ENCODE results near the gene CAMK1D.

DNA sequence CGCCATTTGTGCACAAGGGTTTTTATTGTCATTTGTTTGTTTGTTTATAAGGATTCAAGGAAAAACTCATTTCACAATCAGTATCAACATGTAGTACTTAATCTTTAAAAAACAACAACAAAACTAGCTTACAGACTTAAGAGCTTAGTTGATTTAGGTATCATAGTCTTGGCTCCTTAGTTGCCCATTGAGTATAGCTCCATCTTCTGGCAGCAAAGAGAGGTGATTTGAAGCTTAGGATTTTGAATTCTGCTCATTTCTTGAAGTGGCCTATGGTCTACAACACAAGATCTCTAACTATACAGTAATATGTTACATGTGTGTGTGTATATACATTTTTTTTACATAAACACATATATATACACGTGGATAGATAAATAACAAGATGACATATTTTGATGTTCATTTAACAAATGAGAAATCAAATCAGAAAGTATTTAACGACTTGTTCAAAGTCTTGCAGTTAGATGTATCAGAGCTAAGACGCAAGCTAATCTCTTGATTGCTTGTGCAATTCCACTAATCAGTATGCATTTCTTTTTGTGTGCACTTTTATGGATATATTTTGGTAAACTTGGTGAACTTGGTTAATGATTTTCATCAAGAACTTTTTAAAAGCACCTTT, 307.3 kb downstream of the CAMK1D start:
- peak in 5 of 6 experiments; percentile 68 to 92 (median 89) for TF ChIP-seq CTCF (IDR thresholded peaks at IDR 0.05)
- TF ChIP-seq POLR2A (IDR thresholded peaks at IDR 0.05), result no peak
